ENCODE data around the gene ITSN1. TPM values are rescaled to one million over a fixed set of nuclear protein-coding genes. Genes with fewer than 3 reads are reported as not detected.
"Not testable (repeated sequence)": the region's sequence is repeated elsewhere in the genome, so short reads cannot be mapped to it uniquely, and the experiment has no call there.

Gene ITSN1
- 68.2 TPM for total RNA-seq (ENCODE audit: unreplicated experiment)
- long read RNA-seq, partial matches to known transcripts: 12 of 14 reads
- long read RNA-seq, other reads (novel, unspliced or antisense): 2 of 14 reads

DNA sequence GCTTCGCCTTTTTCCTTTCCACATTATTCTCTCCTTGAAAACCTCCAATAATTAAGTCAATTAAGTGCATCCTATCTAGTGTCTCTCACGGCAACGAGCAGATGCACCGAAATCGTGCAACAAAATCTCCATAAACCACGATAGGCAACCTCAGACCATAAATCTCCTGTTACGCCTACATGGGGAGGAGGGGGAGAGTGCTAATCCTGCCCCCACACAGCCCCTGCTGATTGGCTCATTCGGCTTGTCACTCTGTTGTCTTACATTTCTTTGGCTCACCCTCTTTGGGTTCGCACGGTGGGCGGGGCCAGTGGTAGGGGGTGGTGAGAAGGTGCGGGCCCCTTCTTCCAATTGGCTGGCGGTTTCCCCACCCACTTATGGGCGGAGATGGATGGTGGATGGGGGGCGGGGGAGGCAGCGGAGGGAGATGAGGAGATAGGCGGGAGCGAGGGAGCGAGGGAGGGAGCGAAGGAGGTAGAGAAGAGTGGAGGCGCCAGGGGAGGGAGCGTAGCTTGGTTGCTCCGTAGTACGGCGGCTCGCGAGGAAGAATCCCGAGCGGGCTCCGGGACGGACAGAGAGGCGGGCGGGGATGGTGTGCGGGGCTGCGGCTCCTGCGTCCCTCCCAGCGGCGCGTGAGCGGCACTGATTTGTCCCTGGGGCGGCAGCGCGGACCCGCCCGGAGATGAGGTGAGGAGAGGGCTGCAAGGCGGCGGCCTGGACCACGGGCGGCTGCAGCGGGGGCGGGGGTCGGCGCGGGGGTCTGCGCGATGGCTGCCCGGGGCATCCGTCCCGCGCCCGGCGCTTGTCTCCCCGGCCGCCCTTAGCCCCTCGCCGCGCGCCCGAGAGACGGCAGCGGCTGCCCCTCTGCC, at the start of gene ITSN1:
TSS of gene ITSN1 (plus strand) at position 475 of the 869 bp plus-strand sequence. CDS start 76,328 bp downstream, outside the sequence.
- Mint-ChIP-seq H3K36me3 (ENCODE audit: low read depth, unreplicated experiment) (peaks cover 4% of the 10 kb centered on the region), H3K9me3 (ENCODE audit: unreplicated experiment) (no peaks in the 10 kb centered on the region), H3K27ac (ENCODE audit: unreplicated experiment) (peak within 1 kb of the TSS; percentile 98), H3K4me3 (ENCODE audit: unreplicated experiment) (peak within 1 kb of the TSS; percentile 97), H3K4me1 (ENCODE audit: unreplicated experiment) (peaks cover 16% of the 10 kb centered on the region), H3K27me3 (ENCODE audit: unreplicated experiment) (peaks cover 7% of the 10 kb centered on the region)
- TF ChIP-seq, protein P1, sequence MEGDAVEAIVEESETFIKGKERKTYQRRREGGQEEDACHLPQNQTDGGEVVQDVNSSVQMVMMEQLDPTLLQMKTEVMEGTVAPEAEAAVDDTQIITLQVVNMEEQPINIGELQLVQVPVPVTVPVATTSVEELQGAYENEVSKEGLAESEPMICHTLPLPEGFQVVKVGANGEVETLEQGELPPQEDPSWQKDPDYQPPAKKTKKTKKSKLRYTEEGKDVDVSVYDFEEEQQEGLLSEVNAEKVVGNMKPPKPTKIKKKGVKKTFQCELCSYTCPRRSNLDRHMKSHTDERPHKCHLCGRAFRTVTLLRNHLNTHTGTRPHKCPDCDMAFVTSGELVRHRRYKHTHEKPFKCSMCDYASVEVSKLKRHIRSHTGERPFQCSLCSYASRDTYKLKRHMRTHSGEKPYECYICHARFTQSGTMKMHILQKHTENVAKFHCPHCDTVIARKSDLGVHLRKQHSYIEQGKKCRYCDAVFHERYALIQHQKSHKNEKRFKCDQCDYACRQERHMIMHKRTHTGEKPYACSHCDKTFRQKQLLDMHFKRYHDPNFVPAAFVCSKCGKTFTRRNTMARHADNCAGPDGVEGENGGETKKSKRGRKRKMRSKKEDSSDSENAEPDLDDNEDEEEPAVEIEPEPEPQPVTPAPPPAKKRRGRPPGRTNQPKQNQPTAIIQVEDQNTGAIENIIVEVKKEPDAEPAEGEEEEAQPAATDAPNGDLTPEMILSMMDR (IDR thresholded peaks at IDR 0.05; ENCODE audit: unreplicated experiment): no peak
- peak; percentile 99 for DNase-seq (ENCODE audit: low spot score)

DNA sequence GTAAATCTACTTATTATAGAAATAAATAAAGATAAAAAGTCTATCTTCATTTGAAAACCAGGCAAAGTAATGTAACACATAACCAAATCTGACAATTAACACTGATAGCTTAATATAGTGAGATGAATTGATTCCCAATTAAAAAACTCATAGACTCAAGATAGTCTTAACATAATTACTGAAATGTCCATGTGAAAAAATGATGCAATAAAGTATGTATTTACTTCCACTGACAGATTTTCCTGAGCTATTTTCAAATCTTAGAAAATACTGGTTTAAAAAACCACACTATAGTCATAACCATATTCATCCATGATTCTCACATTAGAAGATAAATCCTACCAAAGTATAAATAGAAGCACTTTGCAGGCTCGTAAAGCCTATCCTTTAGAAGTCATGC, 44.2 kb upstream of the ITSN1 start:
- Mint-ChIP-seq H3K4me1 (ENCODE audit: unreplicated experiment) (no peaks in the 10 kb centered on the region), H3K36me3 (ENCODE audit: low read depth, unreplicated experiment) (peaks cover 14% of the 10 kb centered on the region)

DNA sequence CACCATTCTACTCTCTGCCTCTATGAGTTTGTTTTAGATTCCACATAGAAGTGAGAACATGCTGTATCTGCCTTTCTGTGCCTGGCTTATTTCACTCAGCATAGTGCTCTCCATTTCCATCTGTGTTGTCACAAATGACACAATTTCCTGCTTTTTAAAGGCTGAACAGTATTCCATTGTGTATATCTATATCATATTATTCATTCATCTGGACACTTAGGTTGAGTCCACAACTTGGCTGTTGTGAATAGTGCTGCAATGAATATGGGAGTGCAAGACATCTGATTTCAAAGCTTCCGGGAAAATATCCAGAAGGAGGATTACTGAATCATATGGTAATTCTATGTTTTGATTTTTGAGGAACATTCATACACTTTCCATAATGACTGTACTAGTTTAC, 33.7 kb upstream of the ITSN1 start:
- H3K36me3 Mint-ChIP-seq (ENCODE audit: low read depth, unreplicated experiment): peaks cover 3% of the 10 kb centered on the region
- H3K27ac Mint-ChIP-seq (ENCODE audit: unreplicated experiment): no peak overlapping the region
- H3K9me3 Mint-ChIP-seq (ENCODE audit: unreplicated experiment): no peaks in the 10 kb centered on the region
- no peaks in the 10 kb centered on the region for H3K27me3 Mint-ChIP-seq (ENCODE audit: unreplicated experiment)
- peak overlapping the region; percentile 8 for H3K4me3 Mint-ChIP-seq (ENCODE audit: unreplicated experiment)
- TF ChIP-seq, protein P1 (IDR thresholded peaks at IDR 0.05; ENCODE audit: unreplicated experiment): no peak
- DNase-seq (ENCODE audit: low spot score): no peak
- no peaks in the 10 kb centered on the region for H3K4me1 Mint-ChIP-seq (ENCODE audit: unreplicated experiment)

More for the DNA sequence above, 44.2 kb upstream of the ITSN1 start:
- no peak for DNase-seq (ENCODE audit: low spot score)
- Mint-ChIP-seq H3K9me3 (ENCODE audit: unreplicated experiment) (no peaks in the 10 kb centered on the region), H3K27ac (ENCODE audit: unreplicated experiment) (no peak overlapping the region), H3K27me3 (ENCODE audit: unreplicated experiment) (no peaks in the 10 kb centered on the region), H3K4me3 (ENCODE audit: unreplicated experiment) (no peak overlapping the region)
- TF ChIP-seq, protein P1 (IDR thresholded peaks at IDR 0.05; ENCODE audit: unreplicated experiment): no peak

DNA sequence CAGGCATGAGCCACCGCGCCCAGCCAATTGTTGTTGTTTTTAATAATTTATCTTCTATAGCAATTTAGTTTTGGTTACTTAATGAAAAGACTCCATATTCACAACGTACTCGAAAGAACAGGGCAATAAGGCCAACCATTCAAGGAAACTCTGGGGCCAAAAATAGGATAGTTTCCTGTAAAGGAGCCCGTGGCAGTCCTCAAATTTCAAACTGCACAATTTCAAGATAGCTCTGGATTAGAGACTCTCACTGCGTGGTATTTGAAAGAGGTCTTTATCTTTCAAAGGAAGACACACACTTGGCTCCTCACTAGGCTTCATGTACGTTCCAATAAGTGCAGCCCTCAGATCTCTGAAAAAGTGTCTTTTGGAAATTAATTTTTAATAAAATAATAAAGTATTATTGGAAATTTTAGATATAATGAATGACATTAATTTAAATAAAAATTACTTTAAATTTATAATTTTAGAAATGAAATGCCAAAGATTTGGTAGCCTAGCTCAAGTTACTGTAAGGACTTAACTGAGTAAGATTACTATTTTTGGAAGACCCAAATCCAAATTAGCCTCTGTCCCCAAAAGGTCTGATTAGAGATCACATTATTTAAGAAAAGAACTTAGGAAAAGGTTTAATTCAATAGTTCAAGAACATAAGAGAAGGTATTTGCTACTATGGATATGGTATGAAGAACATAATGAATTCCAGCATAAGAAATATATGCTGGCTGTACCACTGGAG, 31.1 kb upstream of the ITSN1 start:
- no peak overlapping the region for H3K4me3 Mint-ChIP-seq (ENCODE audit: unreplicated experiment)
- DNase-seq (ENCODE audit: low spot score): no peak
- no peaks in the 10 kb centered on the region for H3K4me1 Mint-ChIP-seq (ENCODE audit: unreplicated experiment)
- TF ChIP-seq, protein P1 (IDR thresholded peaks at IDR 0.05; ENCODE audit: unreplicated experiment): no peak
- H3K9me3 Mint-ChIP-seq (ENCODE audit: unreplicated experiment): no peaks in the 10 kb centered on the region
- H3K27ac Mint-ChIP-seq (ENCODE audit: unreplicated experiment): no peak overlapping the region
- peaks cover 5% of the 10 kb centered on the region for H3K36me3 Mint-ChIP-seq (ENCODE audit: low read depth, unreplicated experiment)
- no peaks in the 10 kb centered on the region for H3K27me3 Mint-ChIP-seq (ENCODE audit: unreplicated experiment)

DNA sequence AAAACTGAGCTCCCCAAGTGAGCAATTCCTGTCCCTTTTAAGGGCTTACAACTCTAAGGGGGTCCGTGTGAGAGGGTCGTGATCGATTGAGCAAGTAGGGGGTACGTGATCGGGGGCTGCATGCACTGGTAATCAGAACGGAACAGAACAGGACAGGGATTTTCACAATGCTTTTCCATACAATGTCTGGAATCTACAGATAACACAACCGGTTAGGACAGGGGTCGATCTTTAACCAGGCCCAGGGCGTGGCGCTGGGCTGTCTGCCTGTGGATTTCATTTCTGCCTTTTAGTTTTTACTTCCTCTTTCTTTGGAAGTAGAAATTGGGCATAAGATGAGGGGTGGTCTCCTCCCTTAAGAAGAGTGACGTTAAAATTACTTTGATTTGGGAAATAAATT, 24.7 kb upstream of the ITSN1 start:
- H3K4me1 Mint-ChIP-seq (ENCODE audit: unreplicated experiment); H3K9me3 Mint-ChIP-seq (ENCODE audit: unreplicated experiment); DNase-seq (ENCODE audit: low spot score); H3K27ac Mint-ChIP-seq (ENCODE audit: unreplicated experiment); H3K27me3 Mint-ChIP-seq (ENCODE audit: unreplicated experiment): not testable (repeated sequence)
- Mint-ChIP-seq H3K36me3 (ENCODE audit: low read depth, unreplicated experiment) (peaks cover 33% of the 10 kb centered on the region), H3K4me3 (ENCODE audit: unreplicated experiment) (peak overlapping the region; percentile 44)
